ENCODE results near the gene SLC38A4.
"Not testable (repeated sequence)": the region's sequence is repeated elsewhere in the genome, so short reads cannot be mapped to it uniquely, and the experiment has no call there.

The SLC38A4 gene, protein sequence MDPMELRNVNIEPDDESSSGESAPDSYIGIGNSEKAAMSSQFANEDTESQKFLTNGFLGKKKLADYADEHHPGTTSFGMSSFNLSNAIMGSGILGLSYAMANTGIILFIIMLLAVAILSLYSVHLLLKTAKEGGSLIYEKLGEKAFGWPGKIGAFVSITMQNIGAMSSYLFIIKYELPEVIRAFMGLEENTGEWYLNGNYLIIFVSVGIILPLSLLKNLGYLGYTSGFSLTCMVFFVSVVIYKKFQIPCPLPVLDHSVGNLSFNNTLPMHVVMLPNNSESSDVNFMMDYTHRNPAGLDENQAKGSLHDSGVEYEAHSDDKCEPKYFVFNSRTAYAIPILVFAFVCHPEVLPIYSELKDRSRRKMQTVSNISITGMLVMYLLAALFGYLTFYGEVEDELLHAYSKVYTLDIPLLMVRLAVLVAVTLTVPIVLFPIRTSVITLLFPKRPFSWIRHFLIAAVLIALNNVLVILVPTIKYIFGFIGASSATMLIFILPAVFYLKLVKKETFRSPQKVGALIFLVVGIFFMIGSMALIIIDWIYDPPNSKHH

DNA sequence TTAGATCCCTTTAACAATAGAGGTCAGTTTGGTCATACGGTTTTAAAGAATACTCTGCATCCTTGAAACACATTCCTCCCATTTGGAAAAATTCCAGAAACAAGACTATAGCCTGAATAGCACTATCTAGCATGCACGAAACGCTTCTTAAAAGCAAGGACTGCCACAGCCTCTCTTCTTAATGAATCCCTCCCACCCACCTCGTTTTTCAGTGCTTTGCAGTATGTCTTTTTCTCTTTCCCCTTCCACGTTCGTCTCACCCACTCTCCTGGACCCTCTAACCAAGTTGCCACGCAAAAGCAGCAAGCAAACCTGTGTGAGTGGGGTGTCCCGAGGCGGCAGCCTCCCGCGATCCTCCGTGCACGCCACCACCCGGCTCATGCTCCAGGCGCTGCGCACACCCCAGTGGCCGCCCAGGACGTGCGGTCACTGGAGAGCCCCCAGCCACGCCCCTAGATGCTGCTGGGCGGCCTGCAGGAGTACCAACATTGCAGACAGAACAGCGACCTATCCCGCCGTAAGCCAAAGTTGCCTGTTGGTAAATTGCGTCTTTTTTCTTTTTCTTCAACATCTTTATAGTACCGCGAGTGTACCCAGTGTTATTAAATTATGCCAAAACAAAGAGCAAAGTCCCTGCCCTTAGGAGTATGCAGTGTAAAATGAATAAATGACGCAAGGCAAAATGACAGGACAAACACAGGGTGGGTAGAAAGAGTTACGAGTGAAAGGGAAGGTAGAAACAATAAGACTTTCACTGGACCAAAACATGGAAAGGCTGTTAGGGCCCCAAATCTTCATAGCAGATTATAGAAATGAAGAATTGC is at the start of gene SLC38A4:
Gene SLC38A4, minus strand, starts transcription at position 407 of the 824 bp plus-strand sequence. CDS start 32,926 bp downstream, outside the sequence.
- DNase-seq (ENCODE audit: low read depth): no peak

DNA sequence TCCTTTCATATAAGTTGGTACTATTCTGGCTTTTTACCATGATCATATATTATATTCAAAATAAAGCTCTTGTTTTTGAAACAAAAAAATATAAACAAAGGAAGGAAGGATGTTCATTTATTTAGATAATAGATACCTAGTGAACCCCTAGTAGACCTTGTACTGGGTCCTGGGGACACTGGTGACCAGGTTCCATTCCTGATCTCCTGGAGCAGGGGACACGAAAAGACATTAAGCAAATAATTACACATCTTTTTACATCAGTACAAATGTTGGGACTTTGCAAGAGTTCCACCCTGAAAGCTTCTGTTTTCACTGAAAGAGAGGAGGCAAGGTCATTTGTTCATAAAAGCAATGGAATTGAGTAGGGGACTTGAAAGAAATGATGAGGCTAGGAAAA is 49.3 kb upstream of the SLC38A4 start:
- no peak for DNase-seq (ENCODE audit: low read depth)

DNA sequence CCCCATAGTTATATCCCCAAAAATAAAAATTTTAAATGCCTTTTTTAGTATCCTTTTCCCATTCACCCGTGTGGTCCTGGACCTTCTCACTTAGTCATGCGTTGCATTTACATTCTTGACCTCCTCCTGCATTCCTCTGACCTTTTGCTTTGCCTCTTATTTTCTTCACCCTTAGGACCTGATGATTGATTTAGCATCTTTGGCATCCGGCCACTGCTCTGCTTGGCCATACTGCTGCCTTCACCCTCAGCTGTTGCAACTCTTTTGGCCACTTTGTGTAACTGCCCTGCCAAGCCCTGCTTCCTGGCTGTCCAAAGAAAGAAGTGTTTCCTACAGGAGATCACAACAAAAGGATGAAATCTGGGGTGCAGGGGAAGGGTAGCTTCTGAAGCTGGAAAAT is 48.8 kb upstream of the SLC38A4 start:
- DNase-seq (ENCODE audit: low read depth): no peak

DNA sequence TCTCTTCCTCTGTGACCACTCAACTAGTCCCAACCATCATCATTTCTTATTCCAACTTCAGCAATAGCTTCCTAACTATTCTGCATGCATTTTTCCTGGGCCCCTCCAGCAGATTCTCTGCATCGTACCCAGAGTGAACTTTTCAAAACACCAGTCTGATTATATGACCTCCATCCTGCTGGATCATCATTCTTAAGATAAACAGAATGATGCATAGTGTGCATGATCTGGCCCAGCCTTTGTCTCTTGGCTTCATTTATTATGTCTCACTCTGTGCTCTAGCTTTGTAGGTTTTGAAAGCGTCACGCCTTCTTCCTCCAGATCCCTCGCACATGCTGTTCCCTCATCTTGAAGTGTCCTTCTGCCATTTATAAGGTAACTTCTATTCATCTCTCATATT is 46.3 kb upstream of the SLC38A4 start:
- no peak for DNase-seq (ENCODE audit: low read depth)

DNA sequence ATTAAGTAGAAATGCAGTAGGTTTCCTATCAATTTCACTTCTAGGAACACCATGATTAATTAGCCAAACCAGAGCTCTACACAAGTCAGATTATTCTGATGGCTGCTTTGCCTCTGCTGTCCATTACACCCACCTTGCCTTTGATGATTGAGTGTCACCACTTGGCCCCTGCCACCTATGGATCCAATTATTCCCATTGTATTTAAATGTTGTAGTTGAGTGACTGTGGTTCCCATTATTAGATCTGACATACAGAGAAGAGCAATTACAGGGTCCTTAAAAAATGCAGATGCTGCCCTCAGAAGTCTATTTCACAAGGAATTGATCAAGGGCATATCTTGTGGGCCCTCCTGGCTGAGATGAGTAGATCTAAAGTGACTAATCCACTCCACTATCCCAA is 39.5 kb upstream of the SLC38A4 start:
- no peak for DNase-seq (ENCODE audit: low read depth)

DNA sequence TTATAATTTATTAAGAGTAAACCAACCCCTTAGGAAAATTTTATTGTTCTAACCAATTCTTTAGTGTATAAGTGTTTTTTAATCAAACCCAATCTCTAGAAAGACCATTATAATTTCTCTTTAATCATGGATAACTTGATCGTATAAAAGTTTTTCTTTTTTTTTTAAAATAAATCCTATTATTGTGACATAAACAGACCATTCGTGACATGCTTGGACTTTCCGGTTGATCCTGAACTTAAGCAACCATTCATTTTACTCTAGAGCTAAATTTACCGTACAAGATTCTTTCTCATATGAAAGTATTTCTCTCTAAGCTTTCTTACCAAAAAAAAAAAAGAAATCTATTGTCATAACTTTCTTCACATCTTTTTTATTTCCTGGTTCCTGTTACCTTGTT is 32.6 kb upstream of the SLC38A4 start:
- no peak for DNase-seq (ENCODE audit: low read depth)

DNA sequence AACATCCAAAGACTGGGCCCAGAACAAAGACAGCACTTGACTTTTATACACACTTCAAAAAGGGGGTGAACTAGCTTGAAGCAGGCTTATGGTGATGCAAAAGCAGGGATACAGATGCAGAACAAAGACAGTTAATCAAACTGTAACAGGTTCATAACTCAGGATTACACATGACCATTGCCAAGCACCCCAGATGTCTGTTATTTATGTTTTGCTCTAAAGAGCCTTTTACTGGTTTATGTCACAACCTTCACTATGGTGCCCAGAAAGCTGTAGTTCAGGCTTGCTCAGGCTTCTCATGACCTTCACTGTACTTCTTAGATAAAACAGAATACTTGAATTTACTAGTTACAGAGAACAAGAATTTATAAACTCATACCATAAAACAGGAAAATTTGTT is 31.7 kb upstream of the SLC38A4 start:
- no peak for DNase-seq (ENCODE audit: low read depth)

DNA sequence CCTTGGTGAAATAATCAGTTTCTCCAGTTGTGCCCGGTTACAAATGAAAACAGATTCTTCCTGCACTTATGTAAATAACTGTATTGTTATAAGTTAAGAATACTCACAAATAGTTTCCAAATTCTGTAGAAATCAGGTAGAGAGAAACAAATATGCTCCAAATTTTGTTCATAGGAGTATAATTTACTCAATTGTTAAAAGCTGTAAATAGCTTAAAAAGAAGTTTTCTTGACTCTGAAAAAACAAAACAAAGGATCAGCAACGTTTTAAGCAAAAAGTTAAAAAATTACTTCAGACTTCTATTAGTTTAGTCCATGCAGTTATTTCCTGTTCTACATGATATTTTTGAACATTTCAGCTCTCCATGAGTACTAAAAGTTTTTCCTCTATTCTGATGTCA is 30.0 kb upstream of the SLC38A4 start:
- DNase-seq (ENCODE audit: low read depth): no peak

DNA sequence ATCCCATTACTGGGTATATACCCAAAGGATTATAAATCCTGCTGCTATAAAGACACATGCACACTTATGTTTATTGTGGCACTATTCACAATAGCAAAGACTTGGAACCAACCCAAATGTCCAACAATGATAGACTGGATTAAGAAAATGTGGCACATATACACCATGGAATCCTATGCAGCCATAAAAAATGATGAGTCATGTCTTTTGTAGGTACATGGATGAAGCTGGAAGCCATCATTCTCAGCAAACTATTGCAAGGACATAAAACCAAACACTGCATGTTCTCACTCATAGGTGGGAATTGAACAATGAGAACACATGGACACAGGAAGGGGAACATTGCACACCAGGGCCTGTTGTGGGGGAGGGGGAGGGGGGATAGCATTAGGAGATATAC is 28.4 kb upstream of the SLC38A4 start:
- not testable (repeated sequence) for DNase-seq (ENCODE audit: low read depth)

DNA sequence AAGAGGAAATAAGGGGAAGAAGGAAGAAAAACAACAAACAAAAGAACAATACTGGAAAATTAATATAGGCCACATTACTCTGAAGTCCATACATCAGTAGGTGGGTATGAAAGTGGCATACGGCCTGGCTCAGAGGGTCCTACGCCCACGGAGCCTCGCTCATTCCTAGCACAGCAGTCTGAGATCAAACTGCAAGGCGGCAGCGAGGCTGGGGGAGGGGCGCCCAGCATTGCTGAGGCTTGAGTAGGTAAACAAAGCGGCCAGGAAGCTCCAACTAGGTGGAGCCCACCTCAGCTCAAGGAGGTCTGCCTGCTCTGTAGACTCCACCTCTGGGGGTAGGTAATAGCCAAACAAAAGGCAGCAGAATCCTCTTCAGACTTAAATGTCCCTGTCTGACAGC is 23.0 kb upstream of the SLC38A4 start:
- not testable (repeated sequence) for DNase-seq (ENCODE audit: low read depth)

DNA sequence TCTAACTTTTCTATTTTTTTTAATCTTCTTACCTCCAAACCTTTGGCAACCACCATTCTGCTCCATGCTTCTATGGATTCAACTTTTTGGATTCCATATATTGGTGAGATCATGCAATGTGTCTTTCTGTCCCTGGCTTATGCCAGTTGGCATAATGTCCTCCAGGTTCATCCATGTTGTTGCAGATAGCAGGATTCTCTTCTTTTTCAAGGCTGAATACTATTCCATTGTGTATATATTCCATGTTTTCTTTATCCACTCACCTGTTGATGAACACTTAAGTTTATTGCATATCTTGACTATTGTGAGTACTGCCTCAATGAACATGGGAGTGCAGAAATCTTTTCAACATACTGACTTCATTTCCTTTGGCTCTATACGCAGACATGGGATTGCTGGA is 21.2 kb upstream of the SLC38A4 start:
- no peak for DNase-seq (ENCODE audit: low read depth)

DNA sequence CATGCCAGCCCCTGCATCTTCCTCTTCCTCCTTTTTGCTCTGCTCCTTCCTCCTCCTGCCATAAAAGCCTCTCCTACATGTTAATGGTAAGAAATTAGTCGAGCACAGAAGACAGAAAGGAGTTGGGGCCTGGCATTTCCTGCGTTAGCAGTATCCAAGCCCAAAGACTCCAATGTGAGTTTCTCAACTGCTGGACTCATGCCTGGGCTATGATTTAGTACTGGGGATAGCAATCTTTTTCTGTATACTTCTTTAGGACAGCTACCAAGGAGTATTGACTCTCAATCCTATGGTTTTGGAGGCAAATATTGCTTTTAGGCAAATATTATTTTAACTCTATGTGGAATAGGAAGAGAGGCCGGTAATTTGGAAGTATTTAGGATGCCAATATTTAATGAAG is 18.0 kb upstream of the SLC38A4 start:
- no peak for DNase-seq (ENCODE audit: low read depth)

DNA sequence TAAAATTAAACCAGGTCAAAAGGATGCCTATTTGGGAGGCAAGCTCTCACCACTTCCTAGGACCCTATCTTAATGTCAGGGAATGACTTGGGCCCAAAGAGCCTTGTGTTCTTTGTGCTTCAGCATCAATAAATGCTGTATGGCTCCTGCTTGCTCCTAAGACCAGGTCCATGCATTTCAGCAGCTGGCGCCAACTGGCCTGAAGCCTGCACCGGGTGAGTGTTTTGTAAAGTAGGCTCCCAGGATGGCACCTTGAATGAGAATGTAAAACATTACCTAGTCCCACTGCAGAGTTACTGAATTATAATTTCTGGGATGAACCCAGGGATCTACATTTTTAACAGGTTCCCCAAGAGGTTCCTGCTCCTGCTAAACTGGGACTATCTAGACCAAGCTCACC is 16.1 kb upstream of the SLC38A4 start:
- no peak for DNase-seq (ENCODE audit: low read depth)

DNA sequence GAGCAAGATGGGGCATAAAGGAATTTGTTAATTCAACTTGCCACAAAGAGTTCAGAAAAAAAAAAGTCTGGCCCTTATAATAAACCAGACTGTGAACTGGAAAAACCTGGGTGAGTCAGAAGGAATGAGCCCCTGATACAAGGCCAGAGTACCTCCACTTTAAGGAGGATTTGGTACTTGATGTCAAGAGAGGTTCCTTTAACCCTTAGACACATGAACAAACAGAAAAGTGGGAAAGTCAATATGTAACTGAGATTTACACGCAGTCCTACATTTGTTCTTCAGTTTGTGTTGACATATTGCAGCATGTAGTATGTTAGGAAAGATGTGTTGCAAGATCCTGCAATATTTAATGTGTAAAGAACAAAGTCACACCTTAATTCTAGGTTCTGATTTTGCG is 14.2 kb upstream of the SLC38A4 start:
- DNase-seq (ENCODE audit: low read depth): no peak

DNA sequence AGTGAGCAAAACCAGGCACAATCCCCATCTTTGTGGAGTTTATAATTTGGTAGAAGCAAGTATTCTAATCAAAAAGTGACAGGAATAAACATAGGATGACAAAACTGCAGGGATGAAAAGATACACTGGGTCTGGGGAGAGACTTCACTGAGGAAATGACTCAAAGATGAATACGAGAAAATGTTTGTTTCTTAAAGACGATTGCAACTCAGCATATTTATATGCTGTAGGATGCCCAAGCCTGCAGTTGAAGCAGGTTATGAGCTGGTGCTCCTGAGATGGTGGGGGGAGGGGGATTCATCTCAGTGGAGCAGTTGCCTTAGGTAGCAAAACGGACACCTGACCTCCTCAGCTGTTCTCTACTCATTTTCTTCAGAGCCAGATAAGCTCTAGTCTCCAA is 13.4 kb upstream of the SLC38A4 start:
- no peak for DNase-seq (ENCODE audit: low read depth)

DNA sequence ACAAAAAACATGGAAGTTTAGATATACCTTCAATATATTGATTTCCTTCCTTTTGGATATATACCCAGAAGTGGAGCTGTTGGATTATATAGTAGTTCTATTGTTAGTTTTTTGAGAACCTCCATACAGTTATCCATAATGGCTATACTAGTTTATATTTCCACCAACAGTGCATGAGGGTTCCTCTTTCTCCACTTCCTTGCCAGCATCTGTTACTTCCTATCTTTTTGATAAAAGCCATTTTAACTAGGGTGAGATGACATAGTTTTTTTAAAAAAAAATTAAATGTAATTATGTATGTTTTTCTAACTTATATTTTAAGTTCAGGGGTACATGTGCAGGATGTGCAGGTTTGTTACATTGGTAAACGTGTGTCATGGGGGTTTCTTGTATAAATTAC is 10.0 kb upstream of the SLC38A4 start:
- DNase-seq (ENCODE audit: low read depth): no peak

DNA sequence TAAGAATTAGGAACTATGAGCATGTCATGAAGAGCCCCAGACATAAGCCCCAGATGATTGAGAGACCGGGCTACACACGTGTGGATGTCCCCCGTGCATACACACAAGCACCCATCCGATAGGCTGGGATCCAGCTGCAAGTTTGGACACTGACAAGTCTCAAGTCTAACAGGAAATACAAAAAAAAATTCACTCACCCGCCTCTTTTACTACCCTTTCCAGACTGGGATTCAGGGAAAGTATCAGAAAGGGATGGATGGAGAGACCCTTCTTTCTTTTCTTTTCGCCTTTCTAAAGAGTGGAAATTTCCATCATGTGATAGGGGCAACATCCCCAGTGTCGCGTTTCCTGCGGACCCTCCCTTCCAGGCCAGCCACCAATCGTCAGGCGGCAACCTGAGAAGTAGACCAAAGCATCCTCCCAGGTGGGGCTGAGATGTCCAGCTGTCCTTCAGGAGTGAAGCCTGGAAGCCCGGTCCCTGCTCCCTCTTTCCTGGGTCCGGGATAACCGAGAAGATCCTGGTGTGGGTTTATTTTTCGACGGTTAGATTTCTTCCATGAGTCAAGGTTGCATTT is 6.4 kb upstream of the SLC38A4 start:
- no peak for DNase-seq (ENCODE audit: low read depth)

DNA sequence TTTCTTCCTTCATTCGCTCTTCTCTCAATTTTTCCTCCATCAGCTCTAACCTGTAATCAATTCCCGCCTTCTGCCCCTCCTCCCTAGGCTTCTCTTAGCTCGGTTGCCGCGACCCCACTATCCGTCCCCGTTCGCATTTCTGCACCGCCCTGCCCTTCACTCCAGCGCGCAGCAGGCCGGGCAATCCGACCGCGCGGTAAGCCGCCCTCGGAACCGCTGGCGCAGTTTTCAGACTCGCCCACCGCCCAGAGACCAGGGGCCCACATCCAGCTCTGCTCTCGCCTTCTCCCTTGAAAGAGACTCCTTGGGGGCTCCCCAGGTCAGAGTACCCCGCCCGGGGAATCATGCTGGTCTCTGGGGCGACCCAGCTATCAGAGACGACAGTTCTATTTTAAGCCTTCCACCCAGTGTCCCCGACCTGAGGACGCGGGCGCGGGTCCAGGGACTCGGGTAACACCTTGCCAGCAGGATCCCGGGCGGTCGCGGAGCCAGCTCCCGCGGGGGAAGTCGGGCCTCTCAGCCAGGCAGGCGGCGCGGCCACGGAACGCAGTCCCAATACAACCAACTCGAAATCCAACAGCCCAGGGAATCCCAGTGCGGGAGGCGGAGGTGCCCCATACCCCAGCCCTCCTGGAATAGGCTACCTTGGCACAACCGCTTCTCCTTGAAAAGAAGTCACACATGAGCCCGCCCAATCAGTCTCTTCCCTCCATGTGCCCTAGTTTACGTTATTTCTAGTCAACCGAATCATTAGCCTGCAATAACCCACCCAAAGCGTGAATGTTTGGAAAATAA is 5.7 kb upstream of the SLC38A4 start:
- no peak for DNase-seq (ENCODE audit: low read depth)

DNA sequence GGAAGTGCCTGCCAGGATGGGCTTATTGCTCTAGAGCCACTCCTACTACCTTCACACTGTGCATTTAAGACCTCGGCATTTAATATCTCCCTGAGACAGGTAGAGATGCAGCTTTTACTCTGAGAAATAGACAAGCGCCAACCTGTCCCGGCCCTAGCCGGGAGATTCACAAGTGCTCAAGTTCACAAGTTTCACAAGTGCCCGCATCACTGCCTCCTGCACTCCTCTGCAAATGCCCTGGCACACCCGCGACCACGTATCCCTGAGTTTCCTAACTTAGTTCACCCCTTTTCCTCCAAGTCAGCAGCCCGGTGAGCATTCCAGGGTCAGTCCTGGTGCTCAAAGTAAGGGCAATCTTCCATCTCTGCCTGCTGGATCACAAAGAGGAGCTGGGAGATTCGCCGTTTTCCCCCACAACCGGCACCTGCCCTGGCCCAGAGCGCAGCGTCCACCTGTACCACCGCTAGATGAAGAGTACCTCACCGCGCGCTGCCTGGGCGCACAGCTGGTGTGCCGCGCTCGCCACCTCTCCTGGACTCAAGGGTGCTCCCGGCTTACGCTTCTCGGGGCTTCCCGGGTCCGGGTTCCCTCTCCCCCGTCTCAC is 5.0 kb upstream of the SLC38A4 start:
- no peak for DNase-seq (ENCODE audit: low read depth)

DNA sequence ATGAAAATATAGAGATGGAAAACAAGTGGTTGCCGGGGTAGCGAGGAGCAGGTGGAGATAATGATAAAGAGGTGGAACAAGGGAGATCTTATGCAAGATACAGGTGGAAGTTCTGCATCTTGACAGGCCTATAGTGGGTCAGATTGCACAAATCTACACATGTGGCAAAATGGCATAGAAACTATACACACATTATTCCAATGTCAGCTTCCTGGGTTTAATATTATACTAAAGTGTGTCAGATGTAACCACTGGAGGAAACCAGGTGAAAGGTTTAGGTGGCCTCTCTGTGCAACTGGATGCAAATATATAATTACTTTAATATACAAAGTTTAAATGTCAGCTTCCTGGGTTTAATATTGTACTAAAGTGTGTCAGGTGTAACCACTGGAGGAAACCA is 1.1 kb downstream of the SLC38A4 start:
- no peak for DNase-seq (ENCODE audit: low read depth)

DNA sequence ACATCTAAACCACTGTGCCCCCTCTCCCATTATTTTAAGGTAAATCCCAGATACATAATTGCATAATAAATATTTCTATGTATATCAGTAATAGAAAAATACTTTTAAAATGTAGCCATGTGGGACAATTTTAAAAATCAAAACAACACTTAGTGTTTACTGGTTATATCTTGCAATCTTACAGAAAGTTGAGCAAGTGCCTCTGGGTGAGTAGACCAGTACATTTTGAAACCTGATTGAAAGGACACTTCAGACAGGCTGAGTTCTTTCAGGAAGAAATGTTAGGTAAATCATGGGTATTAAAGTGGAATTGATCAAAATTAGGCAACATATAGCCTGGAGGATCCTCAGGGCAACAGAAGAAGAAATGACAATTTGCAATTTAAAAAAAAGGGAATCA is 7.2 kb downstream of the SLC38A4 start:
- no peak for DNase-seq (ENCODE audit: low read depth)

DNA sequence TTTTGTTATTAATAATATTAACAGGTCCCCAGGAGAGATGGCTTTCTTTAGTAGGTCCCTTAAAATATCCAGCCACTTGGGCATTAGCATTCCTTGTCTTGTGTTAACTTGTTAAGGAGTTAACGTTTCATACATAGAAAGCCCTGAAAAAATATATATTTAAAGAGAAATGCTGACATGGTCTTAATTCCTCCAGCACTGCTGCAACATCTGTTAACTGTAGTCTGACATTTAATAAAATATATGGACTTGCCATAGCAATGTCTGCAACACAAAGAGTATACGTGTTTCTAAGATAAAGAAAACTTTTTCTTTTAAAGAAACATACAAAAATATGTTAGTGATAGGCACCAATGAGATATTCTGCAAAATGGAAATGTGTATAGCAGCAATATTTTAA is 10.0 kb downstream of the SLC38A4 start:
- no peak for DNase-seq (ENCODE audit: low read depth)
